Measurements from ENCODE around the gene POU6F2. TPM values are rescaled to one million over a fixed set of nuclear protein-coding genes. Genes with fewer than 3 reads are reported as not detected.

The POU6F2 gene
- total and polyA plus RNA-seq, 2 experiments from 2014 or later, result 7.2 to 7.3 TPM

DNA sequence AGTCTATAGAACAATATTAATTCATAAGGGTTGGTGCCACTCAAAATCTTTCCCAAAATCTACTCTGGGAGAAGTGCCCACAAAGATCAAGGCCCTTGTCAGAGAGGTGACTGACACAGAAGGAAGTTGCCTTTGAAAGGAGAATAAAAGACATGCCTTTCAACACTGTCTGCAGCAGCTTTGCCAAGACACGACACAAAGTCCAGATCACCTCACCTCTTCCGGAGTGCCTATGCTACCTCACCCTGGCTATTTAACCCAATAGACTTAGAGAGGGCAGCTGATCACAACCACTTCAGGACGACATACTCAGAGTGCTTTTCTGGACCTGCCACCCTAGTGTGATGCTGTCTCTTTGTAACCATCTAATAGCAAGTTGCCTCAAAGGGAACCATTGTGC lies 539.5 kb downstream of the POU6F2 start:
- Mint-ChIP-seq H3K27me3 (ENCODE audit: insufficient read depth, low read depth, poor library complexity) (peaks cover 2% of the 10 kb centered on the region), H3K9me3 (no peaks in the 10 kb centered on the region)

More for the DNA sequence above, 539.5 kb downstream of the POU6F2 start:
- no peak for DNase-seq (ENCODE audit: low spot score)
- H3F3A ChIP-seq (replicated peaks; ENCODE audit: low read depth), result no peaks in the 10 kb centered on the region
- TF ChIP-seq POLR2AphosphoS5 (IDR thresholded peaks at IDR 0.05; ENCODE audit: low read depth) (no peak), CREB1 (CRISPR knock-in tag; IDR thresholded peaks at IDR 0.05; ENCODE audit: low read depth) (no peak), EZH2phosphoT487 (IDR thresholded peaks at IDR 0.05; ENCODE audit: unreplicated experiment) (no peak)
- TF ChIP-seq, protein P1, sequence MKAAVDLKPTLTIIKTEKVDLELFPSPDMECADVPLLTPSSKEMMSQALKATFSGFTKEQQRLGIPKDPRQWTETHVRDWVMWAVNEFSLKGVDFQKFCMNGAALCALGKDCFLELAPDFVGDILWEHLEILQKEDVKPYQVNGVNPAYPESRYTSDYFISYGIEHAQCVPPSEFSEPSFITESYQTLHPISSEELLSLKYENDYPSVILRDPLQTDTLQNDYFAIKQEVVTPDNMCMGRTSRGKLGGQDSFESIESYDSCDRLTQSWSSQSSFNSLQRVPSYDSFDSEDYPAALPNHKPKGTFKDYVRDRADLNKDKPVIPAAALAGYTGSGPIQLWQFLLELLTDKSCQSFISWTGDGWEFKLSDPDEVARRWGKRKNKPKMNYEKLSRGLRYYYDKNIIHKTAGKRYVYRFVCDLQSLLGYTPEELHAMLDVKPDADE (IDR thresholded peaks at IDR 0.05), result no peak
- TF ChIP-seq, protein P2, sequence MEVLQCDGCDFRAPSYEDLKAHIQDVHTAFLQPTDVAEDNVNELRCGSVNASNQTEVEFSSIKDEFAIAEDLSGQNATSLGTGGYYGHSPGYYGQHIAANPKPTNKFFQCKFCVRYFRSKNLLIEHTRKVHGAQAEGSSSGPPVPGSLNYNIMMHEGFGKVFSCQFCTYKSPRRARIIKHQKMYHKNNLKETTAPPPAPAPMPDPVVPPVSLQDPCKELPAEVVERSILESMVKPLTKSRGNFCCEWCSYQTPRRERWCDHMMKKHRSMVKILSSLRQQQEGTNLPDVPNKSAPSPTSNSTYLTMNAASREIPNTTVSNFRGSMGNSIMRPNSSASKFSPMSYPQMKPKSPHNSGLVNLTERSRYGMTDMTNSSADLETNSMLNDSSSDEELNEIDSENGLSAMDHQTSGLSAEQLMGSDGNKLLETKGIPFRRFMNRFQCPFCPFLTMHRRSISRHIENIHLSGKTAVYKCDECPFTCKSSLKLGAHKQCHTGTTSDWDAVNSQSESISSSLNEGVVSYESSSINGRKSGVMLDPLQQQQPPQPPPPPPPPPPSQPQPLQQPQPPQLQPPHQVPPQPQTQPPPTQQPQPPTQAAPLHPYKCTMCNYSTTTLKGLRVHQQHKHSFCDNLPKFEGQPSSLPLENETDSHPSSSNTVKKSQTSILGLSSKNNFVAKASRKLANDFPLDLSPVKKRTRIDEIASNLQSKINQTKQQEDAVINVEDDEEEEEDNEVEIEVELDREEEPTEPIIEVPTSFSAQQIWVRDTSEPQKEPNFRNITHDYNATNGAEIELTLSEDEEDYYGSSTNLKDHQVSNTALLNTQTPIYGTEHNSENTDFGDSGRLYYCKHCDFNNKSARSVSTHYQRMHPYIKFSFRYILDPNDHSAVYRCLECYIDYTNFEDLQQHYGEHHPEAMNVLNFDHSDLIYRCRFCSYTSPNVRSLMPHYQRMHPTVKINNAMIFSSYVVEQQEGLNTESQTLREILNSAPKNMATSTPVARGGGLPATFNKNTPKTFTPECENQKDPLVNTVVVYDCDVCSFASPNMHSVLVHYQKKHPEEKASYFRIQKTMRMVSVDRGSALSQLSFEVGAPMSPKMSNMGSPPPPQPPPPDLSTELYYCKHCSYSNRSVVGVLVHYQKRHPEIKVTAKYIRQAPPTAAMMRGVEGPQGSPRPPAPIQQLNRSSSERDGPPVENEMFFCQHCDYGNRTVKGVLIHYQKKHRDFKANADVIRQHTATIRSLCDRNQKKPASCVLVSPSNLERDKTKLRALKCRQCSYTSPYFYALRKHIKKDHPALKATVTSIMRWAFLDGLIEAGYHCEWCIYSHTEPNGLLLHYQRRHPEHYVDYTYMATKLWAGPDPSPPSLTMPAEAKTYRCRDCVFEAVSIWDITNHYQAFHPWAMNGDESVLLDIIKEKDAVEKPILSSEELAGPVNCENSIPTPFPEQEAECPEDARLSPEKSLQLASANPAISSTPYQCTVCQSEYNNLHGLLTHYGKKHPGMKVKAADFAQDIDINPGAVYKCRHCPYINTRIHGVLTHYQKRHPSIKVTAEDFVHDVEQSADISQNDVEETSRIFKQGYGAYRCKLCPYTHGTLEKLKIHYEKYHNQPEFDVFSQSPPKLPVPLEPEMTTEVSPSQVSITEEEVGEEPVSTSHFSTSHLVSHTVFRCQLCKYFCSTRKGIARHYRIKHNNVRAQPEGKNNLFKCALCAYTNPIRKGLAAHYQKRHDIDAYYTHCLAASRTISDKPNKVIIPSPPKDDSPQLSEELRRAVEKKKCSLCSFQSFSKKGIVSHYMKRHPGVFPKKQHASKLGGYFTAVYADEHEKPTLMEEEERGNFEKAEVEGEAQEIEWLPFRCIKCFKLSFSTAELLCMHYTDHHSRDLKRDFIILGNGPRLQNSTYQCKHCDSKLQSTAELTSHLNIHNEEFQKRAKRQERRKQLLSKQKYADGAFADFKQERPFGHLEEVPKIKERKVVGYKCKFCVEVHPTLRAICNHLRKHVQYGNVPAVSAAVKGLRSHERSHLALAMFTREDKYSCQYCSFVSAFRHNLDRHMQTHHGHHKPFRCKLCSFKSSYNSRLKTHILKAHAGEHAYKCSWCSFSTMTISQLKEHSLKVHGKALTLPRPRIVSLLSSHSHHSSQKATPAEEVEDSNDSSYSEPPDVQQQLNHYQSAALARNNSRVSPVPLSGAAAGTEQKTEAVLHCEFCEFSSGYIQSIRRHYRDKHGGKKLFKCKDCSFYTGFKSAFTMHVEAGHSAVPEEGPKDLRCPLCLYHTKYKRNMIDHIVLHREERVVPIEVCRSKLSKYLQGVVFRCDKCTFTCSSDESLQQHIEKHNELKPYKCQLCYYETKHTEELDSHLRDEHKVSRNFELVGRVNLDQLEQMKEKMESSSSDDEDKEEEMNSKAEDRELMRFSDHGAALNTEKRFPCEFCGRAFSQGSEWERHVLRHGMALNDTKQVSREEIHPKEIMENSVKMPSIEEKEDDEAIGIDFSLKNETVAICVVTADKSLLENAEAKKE (CRISPR knock-in tag; IDR thresholded peaks at IDR 0.05), result no peak
- Mint-ChIP-seq H3K4me1 (peaks cover 10% of the 10 kb centered on the region), H3K4me3 (no peak overlapping the region), H3K27ac (no peak overlapping the region), H3K36me3 (ENCODE audit: low read depth) (no peaks in the 10 kb centered on the region)
- H3K79me2 ChIP-seq (replicated peaks; ENCODE audit: insufficient read depth), result no peaks in the 10 kb centered on the region
- ATAC-seq, result no peak
- H3K4me1 ChIP-seq (ENCODE audit: insufficient read depth), result peaks cover 10% of the 10 kb centered on the region; the same call in 1 of the 2 replicates
- H2AFZ ChIP-seq, result no peak overlapping the region
- H3K27me3 ChIP-seq (ENCODE audit: insufficient read depth), result no peaks in the 10 kb centered on the region
- H3K36me3 ChIP-seq (ENCODE audit: insufficient read depth), result no peaks in the 10 kb centered on the region
- no peaks in the 10 kb centered on the region for H3K9me2 ChIP-seq (ENCODE audit: insufficient read depth)
- H3K27ac ChIP-seq (ENCODE audit: low read depth), result no peak overlapping the region
- no peak overlapping the region for H3K4me3 ChIP-seq
- no peak overlapping the region for H3K4me2 ChIP-seq
- no peaks in the 10 kb centered on the region for H4K20me1 ChIP-seq (replicated peaks; ENCODE audit: insufficient read depth)

Small RNAs within 50 kb of the gene (small RNA-seq; reads per million reads assigned to genes)
- gene SNORA20B (ENCODE audit: low replicate concordance), result 0.10 reads per million

Other genes starting within 250 kb of the POU6F2 start
- 41.2 and 45.9 TPM in 2 replicates for gene VPS41, start 68.7 kb upstream of the POU6F2 start, total RNA-seq (2014; rRNA removed; shearing (Covaris generic))
- gene VPS41, start 68.7 kb upstream of the POU6F2 start, polyA plus RNA-seq (2016; fragmentation: Nextera tagmentation; extraction: Ambion mirVana), result 15.7 and 20.2 TPM in 2 replicates

Data from GM23338 (cell line).